Stimulated activated CD8-positive, alpha-beta memory T cell treated with anti-CD3 and anti-CD28 coated beads, Interleukin-7, amount 100 ng/mL, for 4 hours (primary cell): ENCODE data around the gene LPCAT1.
"Not testable (repeated sequence)": the region's sequence is repeated elsewhere in the genome, so short reads cannot be mapped to it uniquely, and the experiment has no call there.

Experiments
- DNase-seq, 2 donors: peaks; one replicate each; pipeline ENCODE4 v3.0.0-alpha.2; 2020; ENCODE audit warnings: low read depth in 2 of 2

Gene LPCAT1

DNA sequence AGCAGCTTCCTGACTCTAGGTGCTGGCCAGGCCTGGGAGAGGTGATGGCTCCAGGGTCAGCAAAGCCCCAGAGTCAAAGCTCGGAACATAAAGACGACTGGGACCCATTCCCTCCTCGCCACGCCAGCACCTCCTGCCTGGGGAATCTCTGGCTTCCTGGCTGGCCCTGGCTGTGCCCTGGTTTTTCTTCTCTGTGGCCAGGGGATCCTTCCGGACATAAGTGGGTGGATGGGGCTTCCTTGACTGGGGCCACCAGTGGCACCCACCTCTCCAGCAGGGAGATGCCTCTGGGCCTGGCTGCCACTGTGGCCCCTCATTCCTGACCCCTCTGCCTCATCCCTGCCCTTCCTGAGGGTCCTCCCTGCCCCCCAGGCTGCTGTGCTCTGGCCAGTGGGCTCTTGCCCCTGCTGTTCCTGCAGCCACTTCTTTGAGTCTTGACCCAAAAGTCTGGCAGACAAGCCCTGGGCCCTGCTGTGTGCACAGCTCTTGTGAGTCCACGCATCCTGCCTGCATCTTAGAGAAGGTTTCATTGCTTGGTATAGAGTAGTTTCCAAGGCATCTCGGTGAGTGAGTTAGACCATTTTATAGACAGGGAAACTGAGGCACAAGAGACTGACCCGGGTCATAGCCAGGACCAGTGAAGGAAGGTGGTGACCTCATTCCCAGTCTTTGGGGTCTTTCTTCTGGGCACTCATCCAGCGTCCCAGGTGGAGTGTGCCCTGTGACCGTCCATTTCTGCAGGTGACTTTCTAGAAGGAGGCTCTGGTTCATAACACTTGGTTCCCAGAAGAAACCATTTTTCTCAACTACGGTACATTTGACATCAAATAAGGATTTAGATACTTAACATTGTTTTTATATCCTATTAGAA lies 17.3 kb upstream of the LPCAT1 start:
- DNase-seq, result no peak

DNA sequence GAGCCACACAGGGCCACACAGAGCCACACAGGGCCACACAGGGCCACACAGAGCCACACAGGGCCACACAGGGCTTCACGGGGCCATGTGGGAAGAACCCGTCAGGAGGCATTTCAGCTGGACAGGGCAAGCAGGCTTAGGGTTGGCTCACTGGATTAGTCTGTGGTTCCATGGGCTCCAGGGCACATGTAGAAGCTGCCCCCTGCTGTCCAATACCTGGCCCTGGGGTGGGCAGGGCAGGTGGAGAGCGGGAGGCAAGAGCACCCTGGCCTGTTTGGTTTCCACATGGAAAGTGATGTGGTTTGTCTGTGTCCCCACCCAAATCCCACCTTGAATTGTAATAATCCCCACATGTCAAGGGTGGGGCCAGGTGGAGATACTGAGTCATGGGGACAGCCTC lies 16.4 kb upstream of the LPCAT1 start:
- no peak for DNase-seq

DNA sequence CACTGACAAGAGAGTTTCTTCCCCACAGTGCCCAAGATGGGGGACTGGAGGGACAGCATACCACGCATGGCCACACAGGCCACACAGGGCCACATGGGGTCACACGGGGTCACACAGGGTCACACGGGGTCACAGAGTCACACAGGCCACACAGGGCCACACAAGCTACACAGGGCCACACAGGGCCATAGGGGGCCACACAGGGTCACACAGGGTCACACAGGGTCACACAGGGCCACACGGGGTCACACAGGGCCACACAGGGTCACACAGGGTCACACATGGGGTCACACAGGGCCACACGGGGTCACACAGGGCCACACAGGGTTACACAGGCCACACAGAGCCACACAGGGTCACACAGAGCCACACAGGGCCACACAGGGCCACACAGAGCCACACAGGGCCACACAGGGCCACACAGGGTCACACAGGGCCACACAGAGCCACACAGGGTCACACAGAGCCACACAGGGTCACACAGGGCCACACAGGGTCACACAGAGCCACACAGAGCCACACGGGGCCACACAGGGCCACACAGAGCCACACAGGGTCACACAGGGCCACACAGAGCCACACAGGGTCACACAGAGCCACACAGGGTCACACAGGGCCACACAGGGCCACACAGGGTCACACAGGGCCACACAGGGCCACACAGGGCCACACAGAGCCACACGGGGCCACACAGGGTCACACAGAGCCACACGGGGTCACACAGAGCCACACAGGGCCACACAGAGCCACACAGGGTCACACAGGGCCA lies 15.8 kb upstream of the LPCAT1 start:
- DNase-seq, result not testable (repeated sequence)

DNA sequence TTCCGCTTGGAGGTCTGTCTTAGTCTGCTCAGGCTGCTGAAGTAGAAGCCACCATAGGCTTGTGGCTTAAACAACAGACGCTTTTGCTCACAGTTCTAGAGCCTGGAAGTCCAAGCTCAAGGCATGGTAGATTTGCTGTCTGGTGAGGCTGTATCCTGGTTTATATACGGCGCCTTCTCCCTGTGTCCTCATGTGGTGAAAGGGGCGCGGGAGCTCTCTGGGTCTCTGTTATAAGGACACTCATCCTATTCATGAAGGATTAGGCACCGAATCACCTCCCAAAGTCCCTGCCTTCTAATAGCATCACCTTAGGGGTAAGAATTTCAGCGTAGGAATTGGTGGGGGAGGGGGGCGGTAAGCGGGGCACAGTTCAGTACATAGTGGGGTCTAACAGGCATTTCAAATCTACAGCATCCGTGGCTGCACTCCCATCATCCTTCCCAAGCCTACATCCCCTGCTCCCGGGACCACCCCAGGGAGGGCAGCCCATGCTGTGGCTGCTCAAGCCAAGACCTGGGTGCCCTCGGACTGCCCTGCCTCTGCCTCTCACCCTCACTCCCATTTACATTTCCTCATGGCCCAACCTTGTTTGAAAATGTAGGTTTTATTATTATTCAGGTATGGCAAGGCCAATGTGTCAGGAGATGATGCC lies 15.1 kb upstream of the LPCAT1 start:
- DNase-seq, result no peak

DNA sequence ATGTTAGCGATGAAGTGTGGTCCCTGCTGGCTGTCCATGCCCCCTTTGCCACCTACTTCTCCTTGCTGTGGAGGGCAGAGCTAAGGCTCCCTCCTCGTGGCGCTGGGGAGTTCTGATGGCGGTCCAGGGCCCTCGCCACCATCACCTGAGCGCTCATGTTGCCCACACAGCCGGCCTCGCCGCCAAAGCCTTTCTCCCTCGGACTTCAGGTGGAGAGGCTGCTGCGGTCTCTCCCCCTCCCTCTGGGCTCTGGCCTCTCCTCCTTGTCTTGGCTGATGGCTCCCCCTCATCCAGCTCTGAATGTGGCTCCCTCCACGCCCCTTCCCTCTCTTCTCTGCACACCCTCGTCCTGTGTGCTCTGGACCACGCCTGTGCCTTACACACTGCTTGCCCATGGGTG lies 14.5 kb upstream of the LPCAT1 start:
- no peak for DNase-seq

DNA sequence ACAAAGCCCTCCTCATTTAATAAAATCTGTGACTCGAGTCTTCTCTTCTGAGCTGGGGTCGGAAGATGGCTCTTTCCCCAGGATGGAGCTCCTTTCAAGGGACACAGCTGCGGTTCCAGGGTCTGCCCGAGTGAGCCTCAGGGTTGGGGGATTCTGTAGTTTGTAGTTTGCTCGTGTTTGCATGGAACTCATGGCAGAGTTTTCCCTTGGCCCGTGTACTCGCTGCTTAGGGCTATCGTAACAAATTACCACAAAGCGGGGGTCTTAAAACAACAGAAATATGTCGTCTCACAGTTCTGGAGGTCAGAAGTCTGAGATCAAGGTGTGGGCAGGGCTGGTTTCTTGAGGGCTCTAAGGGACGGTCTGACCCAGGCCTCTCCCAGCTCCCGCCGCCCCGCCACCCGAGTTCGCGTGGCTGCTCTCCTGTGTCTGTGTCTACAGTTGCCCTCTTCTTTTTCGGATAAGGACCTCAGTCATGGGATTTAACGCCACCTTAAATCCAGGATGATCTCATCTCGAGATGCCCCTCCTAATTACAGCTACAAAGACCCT lies 13.9 kb upstream of the LPCAT1 start:
- no peak for DNase-seq

DNA sequence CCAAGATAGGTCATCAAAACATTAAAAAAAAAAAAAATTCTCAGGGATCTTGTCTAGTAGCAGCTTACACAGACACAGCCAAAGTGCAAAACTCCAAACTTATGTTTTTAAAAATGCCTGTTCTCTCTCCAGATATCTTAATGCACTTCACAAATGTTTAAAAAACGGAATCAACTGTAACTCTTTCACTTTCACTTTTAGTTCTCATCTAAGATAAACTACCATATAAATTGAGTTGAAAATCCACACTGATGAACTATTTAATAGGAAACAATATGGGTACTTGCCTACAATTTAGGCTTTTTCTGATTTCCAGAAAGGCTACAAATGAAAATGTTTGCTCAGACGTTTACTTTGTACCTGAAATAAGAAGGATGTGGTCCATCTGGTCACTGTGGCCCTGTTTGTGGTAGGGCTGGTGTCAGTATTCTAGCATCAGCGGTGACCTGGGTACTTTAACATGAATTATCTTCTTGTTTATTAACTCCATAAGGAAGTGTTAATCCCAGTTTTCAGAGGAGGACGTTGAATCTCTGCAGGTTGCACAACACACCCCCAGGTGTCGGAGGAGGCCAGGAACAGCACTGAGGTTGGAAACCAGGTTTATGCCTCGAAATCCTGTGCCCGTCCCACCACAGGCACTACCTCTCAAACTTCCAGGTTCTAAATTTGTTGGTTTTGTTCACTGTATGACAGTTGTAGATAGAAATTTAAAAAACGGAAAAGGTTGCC lies 13.3 kb upstream of the LPCAT1 start:
- no peak for DNase-seq

DNA sequence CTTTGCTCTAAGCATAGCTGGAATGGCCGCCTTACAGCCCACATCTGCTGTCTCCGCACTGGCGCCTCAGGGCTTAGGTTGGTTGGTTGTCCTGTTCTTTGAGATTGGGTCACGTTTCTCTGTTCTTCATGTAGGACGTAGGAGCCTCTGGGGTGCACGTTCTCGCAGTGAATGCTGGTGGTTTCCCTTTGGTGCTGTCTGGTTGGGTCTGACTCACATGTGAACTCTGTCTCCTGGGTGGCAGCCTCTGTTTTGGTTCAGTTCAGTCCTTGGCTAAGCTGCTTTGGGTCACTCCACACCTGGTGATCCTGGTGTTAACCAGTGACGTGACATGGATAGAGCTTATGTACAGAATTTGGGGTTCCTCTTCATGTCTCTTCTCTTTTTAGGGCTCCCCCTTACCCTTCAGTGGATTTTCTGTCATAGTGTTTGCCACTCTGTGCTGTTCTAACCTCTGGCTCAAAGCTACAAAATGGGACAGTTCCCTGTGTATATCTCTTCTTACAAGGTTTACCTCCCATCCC lies 12.6 kb upstream of the LPCAT1 start:
- peak; percentile 56 to 58 for DNase-seq

DNA sequence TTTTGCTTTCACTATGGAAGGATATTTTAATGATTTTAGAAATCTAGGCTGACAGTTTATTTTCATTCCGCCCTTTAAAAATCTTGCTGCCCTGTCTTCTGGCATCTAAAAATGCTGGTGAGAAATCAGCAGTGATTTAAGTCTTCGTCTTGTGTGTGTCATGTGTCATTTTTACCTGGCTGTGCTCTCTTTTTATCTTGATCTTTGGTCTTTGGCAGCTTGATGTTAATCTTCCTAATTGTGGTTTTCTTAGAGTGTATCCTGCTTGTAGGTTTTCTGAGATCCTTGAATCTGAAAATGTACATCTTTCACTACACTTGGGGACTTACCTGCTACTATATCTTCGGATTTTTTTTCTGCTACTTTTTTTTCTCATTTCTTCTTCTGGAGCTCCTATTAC lies 11.9 kb upstream of the LPCAT1 start:
- no peak for DNase-seq

DNA sequence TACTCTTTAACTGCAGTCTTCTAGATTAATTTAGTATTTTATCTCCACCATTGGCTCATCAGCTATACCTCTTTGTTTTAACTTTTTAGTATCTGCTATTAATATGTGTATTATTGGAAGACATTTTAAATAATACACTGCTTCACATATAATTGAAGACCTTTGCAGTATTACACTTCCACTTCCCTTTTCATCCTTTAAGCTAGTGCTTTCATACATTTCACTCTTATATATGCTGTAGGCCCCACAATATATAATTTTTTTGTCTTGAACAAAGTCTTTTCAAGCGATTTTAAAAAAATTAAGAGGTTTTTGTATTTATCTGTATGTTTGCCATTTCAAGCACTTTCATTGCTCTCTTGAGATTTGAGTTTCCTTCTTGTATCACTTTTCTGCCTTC lies 8.6 kb upstream of the LPCAT1 start:
- no peak for DNase-seq

DNA sequence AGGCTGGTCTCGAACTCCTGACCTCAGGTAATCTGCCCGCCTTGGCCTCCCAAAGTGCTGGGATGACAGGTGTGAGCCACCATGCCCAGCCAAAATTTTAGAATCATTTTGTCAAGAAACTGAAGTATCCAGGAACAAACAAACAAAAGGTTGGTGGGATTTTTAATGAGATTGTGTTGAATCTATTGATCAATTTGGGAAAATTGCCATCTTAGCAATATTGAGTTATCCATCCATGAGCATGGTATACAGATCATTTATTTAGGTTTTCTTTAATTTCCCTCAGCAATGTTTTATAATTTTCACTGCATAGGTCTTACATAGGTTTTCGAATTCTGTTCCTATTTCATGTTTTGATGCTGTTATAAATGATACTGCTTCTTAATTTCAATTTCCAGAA lies 5.7 kb upstream of the LPCAT1 start:
- no peak for DNase-seq

DNA sequence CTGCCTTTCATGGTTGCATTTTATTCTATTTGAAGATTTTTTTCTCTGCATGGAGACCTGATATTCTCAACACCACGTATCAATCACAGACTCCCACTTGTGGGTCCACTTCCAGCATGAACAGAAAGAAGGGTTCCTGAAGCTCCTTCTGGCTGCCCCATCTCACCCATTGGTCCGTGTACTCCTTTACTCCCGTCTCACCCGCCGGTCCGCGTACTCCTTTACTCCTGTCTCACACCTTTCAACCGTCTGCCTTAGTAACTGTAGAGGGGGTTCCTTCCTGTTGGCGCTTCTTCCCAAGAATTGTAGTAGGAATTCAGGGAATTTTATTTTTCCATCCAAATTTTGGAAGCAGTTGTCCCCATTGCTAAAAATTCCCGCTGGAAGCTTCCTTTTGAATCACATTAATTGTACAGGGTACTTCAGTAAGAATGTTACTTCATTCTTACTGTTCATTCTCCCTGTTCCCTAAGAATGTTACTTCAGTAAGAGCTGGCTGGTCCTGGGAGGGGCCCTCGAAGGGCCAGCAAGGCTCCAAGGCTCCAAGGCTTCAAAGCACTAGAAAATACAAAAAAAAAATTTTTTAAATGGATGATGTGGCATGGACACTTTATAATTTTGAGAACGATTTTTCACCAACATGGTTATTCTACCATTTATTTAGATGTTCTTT lies 3.9 kb upstream of the LPCAT1 start:
- no peak for DNase-seq

DNA sequence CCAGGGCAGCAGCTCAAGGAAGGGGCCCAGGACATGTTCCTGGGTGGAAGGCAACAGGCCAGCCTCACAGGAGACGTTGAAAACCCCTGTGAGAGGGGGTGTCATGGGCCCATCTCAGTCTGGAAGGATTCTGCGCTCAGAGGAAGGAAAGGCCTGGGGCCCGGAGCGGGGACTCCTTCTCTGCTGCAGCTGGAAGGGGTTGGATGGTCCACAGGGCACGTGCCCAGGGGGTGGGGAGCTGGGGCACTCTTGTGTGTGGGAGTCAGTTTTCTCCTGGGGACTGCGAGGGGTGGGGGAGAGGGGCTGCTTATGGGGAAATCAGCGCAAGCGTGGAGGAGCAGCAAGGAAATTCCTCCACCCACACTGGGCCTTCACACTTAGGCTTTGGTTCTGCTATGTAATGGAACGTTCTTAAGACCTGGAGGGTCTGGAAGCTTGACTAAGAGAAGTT lies 2.9 kb upstream of the LPCAT1 start:
- no peak for DNase-seq

DNA sequence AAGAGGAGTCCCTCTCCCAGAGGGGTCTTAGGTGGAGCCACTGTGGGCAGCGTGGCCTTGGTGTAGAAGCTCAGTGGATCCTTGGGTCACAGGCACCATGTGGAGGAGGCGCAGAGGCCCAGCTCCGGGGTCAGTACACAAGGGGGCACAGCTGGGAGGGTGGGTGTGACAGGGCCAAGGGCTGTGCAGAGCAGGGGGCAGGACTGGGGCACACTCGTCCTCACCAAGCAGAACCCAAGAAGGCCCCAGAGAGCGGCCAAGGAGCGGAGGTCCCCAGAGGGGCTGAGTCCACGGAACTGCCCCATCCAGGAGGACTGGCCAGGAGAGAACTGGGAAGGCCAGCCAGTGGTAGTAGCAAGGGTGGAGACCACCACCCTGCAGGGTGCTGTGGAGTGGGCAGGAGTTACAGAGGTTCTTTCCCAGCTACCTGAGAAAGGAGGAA lies 2.5 kb upstream of the LPCAT1 start:
- DNase-seq, result no peak

DNA sequence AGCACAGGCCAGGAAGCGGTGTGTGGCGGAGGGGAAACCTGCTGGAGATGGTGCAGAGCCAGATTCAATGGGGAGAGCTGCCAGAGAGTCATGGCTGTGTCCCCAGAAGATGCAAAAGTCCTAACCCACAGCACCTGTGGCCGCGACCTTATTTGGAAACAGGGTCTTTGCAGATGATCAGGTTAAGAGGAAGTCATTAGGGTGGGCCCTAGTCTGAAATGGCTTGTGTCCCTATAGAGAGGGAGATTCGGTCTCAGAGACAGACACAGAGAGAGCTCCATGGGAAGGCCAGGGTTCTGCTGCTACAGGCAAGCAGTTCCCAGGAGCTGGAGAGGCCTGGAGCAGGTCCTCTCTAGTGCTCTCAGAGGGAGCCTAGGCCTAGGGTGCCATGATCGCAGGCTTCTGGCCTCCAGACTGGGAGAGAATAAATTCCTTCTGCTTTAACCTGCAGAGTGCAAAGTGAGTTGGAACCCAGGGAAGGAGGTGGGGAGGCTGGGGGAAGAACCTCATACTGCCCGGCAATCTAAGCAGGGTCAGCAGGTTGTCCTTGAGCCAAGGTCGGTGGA lies 1.9 kb upstream of the LPCAT1 start:
- DNase-seq, result no peak

DNA sequence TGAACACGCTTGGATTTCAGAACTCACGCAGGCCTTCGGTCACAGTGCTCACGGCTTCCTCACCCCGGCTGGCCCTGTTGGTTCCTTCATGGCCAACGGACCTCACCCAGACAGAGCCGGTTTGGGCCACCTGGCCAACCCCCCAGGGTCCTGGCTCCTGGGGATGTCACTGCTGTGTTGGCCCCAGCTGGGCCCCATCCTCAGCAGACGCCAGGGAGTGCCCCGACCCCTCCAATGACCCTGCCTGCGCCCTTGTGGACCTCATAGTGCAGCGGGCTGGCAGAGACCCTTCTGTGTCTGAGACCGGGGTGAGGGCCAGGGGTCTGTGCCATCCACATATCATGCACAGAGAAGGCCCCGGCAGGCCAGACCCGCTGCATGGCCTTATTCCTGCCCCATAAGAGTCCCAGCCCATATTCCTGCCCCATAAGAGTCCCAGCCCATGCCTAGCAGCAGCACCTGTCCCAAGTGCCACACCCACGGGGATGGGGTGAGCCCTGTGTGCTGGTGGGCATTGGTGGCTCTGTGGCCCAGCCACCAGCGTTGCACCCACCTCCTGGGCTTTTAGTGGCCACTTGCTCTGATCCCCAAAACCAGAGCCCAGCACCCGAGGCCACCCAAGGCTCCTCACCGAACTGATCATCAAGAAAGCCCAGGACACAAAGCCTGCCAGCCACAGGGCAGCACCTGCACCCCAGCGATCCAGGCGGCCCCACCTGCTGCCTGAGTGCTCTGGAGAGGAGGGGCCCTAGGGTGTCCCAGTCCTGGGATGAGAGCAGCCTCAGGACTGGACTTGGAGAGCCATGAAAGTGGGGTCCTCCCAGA lies 1.3 kb upstream of the LPCAT1 start:
- DNase-seq, result no peak

DNA sequence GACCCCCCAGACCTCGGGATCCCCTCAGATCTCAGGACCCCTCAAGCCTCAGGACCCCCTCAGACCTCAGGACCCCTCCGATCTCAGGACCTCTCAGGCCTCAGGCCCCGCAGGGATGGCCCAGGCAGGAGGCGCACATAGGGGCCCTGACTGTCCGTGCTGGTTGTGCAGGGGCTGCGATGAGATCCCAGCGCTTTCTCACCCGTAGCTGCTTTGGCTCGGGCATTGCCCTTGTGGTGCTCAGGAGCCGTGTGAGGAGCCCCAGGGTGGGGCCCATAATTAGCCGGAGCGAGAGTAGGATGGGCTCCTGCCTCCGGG lies 680 bp upstream of the LPCAT1 start:
- DNase-seq, result no peak

DNA sequence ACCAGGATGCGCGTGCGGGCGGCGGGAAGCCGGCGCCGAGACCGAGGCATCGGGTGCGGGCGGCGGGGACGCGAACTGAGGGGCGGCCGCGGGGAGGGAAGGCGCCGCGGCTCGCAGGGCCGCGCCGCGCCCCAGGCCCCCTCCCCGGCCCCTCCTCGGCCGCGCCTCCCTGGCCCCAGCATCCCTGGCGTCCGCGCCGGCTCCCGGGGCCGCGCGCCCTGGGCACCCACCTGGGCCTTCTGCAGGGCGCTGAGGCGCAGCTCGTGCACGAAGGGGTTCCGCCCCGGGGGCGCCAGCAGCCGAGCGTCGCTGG lies 324 bp downstream of the LPCAT1 start:
- DNase-seq, result peak in 1 of 2 donors; percentile 38

DNA sequence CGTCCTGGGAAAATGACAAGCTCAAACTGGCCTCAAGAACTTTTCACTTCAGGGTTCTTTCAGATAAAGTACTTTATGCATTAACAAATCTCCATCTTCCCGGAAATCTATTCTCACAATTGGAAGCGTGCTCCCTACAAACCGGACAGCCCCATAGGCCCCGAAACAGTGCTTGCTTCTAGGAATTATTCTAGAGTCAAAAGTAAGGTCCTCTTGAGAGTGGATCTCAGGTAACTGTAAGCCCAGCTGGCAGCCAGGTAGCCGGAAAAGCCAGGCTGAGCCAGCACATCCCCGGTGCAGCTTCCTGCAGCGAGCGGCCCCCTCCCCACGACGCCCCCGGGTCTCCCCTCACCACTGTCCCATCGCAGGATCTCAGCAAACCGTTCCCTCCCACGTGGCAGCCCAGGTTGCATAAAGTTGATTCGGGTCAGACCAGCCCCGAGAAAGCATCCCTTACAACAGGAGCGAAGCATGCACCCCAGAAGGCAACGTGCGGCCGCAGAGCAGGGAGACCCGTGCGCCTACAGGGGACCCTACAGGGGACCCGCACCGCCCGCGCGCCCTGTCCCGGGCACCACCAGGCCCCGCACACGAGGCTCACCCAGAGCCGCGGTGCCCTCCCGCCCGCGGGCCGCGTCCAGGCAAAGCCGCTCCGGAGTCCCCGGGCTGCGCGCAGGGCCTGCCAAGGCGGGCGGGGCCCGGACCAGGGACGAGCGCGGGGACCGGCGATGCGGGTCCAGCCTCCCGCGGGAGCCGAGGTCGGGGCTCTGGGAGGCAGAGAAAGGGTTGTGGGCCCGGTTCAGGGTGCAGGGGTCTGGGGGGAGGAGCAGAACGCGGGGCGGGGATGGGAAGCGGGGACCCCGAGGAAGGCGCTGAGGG lies 920 bp downstream of the LPCAT1 start:
- no peak for DNase-seq
